22Rv1 (cell line): Measurements from ENCODE around the gene CTNNA3.

Experiments used
- ZFX ChIP-seq: fragments of 450-650 bp; IDR thresholded peaks from 2 replicates; pipeline ENCODE4 v1.6.1; 2017; ENCODE audit warnings: antibody characterized with exemption, borderline replicate concordance
- TF ChIP-seq, protein P1 (sequence below): fragments of 450-650 bp; IDR thresholded peaks from 2 replicates; pipeline ENCODE4 v1.5.1; 2017; ENCODE audit warnings: mild to moderate bottlenecking

DNA sequence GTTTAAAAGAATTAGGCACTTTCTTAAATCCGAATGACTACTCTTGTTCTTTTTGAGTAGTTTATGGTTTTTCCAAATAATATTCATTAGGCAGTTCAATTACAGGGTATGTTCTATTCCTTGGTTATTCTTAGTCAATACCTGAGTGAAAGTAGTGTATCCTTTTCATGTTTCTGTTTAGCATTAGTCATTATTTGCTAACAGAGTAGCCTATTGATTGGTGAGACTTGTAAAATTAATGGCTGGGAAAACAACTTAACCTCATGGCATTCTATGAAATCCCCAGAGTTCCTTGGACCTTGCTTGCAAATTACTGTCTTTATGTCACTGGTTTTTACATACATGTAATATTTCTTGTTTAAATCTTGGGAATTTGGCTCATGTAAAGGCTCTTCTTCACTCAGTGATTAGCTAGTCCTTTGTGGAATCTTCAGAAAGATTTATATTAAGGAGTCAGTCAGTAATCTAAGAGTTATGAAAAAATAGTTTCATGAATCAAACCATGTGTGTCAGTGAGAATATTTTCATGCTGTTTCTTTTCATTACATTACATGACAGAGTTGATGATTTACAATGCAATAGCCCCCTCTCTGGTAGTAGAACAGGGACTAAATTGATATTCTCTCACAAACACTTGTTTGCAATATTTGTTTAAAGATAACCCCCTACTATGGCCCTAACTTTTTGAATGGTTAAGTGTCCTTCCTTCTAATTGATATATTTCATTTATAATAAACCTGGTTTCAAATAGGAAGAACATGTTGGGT lies 851.6 kb downstream of the CTNNA3 start:
- TF ChIP-seq, protein P1, sequence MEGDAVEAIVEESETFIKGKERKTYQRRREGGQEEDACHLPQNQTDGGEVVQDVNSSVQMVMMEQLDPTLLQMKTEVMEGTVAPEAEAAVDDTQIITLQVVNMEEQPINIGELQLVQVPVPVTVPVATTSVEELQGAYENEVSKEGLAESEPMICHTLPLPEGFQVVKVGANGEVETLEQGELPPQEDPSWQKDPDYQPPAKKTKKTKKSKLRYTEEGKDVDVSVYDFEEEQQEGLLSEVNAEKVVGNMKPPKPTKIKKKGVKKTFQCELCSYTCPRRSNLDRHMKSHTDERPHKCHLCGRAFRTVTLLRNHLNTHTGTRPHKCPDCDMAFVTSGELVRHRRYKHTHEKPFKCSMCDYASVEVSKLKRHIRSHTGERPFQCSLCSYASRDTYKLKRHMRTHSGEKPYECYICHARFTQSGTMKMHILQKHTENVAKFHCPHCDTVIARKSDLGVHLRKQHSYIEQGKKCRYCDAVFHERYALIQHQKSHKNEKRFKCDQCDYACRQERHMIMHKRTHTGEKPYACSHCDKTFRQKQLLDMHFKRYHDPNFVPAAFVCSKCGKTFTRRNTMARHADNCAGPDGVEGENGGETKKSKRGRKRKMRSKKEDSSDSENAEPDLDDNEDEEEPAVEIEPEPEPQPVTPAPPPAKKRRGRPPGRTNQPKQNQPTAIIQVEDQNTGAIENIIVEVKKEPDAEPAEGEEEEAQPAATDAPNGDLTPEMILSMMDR: no peak
- no peak for TF ChIP-seq ZFX
